ENCODE measurements around the gene PTPRA. TPM values are rescaled to one million over a fixed set of nuclear protein-coding genes. Genes with fewer than 3 reads are reported as not detected.
"Not testable (repeated sequence)": the region's sequence is repeated elsewhere in the genome, so short reads cannot be mapped to it uniquely, and the experiment has no call there.

The PTPRA gene
- total and polyA plus RNA-seq, 10 of the 15 experiments (the other 5 are each of a cell fraction or from before 2014, with no cell fraction given), result 3.9 to 62.1 (median 34.6) TPM

DNA sequence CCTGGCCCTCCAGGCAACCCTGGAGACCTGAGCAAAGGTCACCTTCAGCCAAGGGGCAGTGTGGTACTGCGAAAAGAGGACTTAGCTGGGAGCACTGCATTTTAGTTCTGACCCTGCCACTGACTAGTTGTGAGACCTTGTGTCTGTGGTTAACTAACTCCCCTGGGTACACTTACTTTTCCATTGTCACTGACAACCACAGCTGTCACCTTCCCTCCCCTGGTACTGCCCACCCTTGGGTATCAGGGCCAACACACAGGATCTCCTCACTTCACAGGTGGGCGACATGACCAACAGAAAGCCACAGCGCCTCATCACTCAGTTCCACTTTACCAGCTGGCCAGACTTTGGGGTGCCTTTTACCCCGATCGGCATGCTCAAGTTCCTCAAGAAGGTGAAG lies 148.5 kb downstream of the PTPRA start:
- WGBS (ENCODE audit: insufficient coverage, insufficient replicate concordance, low lambda C conversion rate, missing lambda C conversion rate), result 97% methylated on average over 5 of the region's 5 CpGs
- Histone ChIP-seq H3K36me3 (ENCODE audit: control insufficient read depth in 2 of 2, insufficient read depth in 2 of 2, low read length in 1 of 2) (peaks cover 10 to 29% of the 10 kb centered on the region in 2 experiments), H3K9me3 (replicated peaks; ENCODE audit: control insufficient read depth, insufficient read depth, low read length) (no peaks in the 10 kb centered on the region), H3K27ac (ENCODE audit: control insufficient read depth, insufficient read depth) (no peak overlapping the region), H3K79me2 (ENCODE audit: control insufficient read depth, insufficient read depth, low read length) (no peaks in the 10 kb centered on the region), H3K4me2 (ENCODE audit: control insufficient read depth, insufficient read depth) (no peak overlapping the region), H3K4me3 (no peak overlapping the region), H3K4me1 (ENCODE audit: control insufficient read depth, insufficient read depth, low read length) (no peaks in the 10 kb centered on the region), H3K27me3 (replicated peaks in 1 of 2; ENCODE audit: control insufficient read depth in 2 of 2, insufficient read depth in 2 of 2, low read length in 1 of 2) (no peaks in the 10 kb centered on the region), H4K20me1 (ENCODE audit: control insufficient read depth, insufficient read depth) (no peaks in the 10 kb centered on the region), H3K9ac (ENCODE audit: control insufficient read depth, insufficient read depth, low read length) (no peak overlapping the region), H2AFZ (ENCODE audit: control insufficient read depth, low read depth, low read length) (no peak overlapping the region)
- in situ Hi-C loops (cut with MboI) (no loop called here), intact Hi-C loops (cut with micrococcal nuclease; ENCODE audit: unreplicated experiment) (no loop called here)
- FAIRE-seq, result no peak
- SMC1A ChIA-PET (ENCODE audit: uncharacterized antibody, unreplicated experiment), result no interaction called here
- no peak; the same call in 2 of the 3 replicates for ATAC-seq
- CTCF ChIA-PET, result no interaction called here
- DNase-seq (ENCODE audit: low read depth, low spot score), result no peak
- TF ChIP-seq, protein P1, sequence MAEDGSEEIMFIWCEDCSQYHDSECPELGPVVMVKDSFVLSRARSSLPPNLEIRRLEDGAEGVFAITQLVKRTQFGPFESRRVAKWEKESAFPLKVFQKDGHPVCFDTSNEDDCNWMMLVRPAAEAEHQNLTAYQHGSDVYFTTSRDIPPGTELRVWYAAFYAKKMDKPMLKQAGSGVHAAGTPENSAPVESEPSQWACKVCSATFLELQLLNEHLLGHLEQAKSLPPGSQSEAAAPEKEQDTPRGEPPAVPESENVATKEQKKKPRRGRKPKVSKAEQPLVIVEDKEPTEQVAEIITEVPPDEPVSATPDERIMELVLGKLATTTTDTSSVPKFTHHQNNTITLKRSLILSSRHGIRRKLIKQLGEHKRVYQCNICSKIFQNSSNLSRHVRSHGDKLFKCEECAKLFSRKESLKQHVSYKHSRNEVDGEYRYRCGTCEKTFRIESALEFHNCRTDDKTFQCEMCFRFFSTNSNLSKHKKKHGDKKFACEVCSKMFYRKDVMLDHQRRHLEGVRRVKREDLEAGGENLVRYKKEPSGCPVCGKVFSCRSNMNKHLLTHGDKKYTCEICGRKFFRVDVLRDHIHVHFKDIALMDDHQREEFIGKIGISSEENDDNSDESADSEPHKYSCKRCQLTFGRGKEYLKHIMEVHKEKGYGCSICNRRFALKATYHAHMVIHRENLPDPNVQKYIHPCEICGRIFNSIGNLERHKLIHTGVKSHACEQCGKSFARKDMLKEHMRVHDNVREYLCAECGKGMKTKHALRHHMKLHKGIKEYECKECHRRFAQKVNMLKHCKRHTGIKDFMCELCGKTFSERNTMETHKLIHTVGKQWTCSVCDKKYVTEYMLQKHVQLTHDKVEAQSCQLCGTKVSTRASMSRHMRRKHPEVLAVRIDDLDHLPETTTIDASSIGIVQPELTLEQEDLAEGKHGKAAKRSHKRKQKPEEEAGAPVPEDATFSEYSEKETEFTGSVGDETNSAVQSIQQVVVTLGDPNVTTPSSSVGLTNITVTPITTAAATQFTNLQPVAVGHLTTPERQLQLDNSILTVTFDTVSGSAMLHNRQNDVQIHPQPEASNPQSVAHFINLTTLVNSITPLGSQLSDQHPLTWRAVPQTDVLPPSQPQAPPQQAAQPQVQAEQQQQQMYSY (CRISPR knock-in tag; IDR thresholded peaks at IDR 0.05), result no peak
- RAD21 ChIA-PET (ENCODE audit: unreplicated experiment), result no interaction called here
- no TSS peak for BruUV-seq (replicated peaks)
- POLR2A ChIA-PET, result no interaction called here

DNA sequence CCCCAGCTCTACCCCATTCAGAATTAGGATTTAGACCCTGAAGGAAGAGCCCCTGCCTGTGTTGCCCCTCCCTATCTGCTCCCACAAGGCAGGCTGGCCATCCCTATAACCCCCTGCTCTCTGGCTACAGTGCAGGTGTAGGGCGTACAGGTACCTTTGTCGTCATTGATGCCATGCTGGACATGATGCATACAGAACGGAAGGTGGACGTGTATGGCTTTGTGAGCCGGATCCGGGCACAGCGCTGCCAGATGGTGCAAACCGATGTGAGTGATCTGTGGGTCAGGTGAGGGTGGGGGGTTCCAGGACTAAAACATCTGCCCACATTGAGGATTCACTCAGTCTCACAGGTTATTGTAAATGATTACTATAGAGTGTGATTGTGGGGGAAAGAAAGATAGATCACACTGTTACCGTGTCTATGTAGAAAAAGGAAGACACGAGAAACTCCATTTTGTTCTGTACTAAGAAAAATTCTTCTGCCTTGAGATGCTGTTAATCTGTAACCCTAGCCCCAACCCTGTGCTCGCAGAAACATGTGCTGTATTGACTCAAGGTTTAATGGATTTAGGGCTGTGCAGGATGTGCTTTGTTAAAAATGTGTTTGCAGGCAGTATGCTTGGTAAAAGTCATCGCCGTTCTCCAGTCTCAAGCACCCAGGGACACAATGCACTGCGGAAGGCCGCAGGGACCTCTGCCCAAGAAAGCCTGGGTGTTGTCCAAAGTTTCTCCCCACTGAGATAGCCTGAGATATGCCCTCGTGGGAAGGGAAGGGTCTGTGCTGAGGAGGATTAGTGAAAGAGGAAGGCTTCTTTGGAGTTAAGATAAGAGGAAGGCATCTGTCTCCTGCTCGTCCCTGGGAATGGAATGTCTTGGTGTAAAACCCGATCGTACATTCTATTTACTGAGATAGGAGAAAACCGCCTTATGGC lies 149.5 kb downstream of the PTPRA start:
- H3K4me2 ChIP-seq (ENCODE audit: control insufficient read depth, insufficient read depth); DNase-seq (ENCODE audit: low read depth, low spot score); RAD21 ChIA-PET (ENCODE audit: unreplicated experiment); H3K4me1 ChIP-seq (ENCODE audit: control insufficient read depth, insufficient read depth, low read length); BruUV-seq (replicated peaks); FAIRE-seq; H3K79me2 ChIP-seq (ENCODE audit: control insufficient read depth, insufficient read depth, low read length); in situ Hi-C loops (cut with MboI); H3K27me3 ChIP-seq (replicated peaks in 1 of 2; ENCODE audit: control insufficient read depth in 2 of 2, insufficient read depth in 2 of 2, low read length in 1 of 2); H3K27ac ChIP-seq (ENCODE audit: control insufficient read depth, insufficient read depth); intact Hi-C loops (cut with micrococcal nuclease; ENCODE audit: unreplicated experiment); H2AFZ ChIP-seq (ENCODE audit: control insufficient read depth, low read depth, low read length); H3K9me3 ChIP-seq (replicated peaks; ENCODE audit: control insufficient read depth, insufficient read depth, low read length); H4K20me1 ChIP-seq (ENCODE audit: control insufficient read depth, insufficient read depth); ATAC-seq; CTCF ChIA-PET; POLR2A ChIA-PET; H3K4me3 ChIP-seq; H3K9ac ChIP-seq (ENCODE audit: control insufficient read depth, insufficient read depth, low read length); SMC1A ChIA-PET (ENCODE audit: uncharacterized antibody, unreplicated experiment): not testable (repeated sequence)
- 89% methylated on average over 20 of the region's 20 CpGs for WGBS (ENCODE audit: insufficient coverage, insufficient replicate concordance, low lambda C conversion rate, missing lambda C conversion rate)
- peaks cover 13 to 32% of the 10 kb centered on the region in 2 experiments for H3K36me3 ChIP-seq (ENCODE audit: control insufficient read depth in 2 of 2, insufficient read depth in 2 of 2, low read length in 1 of 2)
